Measurements from ENCODE around the gene IRX5.

GRCh38 chr16:54886078-54886477, 44.6 kb upstream of the IRX5 start:
- TF ChIP-seq, protein P1, sequence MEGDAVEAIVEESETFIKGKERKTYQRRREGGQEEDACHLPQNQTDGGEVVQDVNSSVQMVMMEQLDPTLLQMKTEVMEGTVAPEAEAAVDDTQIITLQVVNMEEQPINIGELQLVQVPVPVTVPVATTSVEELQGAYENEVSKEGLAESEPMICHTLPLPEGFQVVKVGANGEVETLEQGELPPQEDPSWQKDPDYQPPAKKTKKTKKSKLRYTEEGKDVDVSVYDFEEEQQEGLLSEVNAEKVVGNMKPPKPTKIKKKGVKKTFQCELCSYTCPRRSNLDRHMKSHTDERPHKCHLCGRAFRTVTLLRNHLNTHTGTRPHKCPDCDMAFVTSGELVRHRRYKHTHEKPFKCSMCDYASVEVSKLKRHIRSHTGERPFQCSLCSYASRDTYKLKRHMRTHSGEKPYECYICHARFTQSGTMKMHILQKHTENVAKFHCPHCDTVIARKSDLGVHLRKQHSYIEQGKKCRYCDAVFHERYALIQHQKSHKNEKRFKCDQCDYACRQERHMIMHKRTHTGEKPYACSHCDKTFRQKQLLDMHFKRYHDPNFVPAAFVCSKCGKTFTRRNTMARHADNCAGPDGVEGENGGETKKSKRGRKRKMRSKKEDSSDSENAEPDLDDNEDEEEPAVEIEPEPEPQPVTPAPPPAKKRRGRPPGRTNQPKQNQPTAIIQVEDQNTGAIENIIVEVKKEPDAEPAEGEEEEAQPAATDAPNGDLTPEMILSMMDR (IDR thresholded peaks at IDR 0.05; ENCODE audit: low read depth, low read length, poor library complexity, severe bottlenecking), result no peak
- TF ChIP-seq EZH2phosphoT487 (IDR thresholded peaks at IDR 0.05; ENCODE audit: borderline replicate concordance, low read length), result no peak
